Bone marrow (tissue), 2 donors: Measurements from ENCODE around the gene BAHCC1.

ENCODE experiments used
- DNase-seq, 2 donors: peaks; one replicate each; lab custom pipeline; 2025; lab: John Stamatoyannopoulos, UW

Gene BAHCC1

DNA sequence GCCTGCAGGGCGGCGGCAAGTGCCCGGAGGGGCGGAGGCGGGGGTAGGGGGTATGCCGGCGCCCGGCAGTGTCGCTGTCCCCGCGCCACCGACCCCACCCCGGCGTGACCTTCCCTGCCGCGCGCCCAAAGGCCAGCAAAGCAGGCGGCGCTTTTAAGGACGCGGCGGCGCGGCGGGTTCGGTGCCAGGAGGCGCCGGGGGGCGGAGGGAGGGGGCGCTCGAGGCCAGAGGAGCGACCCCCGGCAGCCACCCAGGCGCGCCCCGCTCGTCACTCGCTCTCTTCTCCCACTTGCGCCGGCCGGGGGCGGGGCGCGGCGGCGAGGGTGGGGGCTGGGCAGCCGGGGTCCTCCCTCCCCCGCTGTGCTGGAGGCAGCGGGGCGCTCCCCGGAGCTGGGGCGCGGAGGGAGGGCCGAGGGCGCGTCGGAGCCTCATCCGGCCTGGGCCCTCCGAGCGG, 8.6 kb upstream of the BAHCC1 start:
- no peak for DNase-seq

DNA sequence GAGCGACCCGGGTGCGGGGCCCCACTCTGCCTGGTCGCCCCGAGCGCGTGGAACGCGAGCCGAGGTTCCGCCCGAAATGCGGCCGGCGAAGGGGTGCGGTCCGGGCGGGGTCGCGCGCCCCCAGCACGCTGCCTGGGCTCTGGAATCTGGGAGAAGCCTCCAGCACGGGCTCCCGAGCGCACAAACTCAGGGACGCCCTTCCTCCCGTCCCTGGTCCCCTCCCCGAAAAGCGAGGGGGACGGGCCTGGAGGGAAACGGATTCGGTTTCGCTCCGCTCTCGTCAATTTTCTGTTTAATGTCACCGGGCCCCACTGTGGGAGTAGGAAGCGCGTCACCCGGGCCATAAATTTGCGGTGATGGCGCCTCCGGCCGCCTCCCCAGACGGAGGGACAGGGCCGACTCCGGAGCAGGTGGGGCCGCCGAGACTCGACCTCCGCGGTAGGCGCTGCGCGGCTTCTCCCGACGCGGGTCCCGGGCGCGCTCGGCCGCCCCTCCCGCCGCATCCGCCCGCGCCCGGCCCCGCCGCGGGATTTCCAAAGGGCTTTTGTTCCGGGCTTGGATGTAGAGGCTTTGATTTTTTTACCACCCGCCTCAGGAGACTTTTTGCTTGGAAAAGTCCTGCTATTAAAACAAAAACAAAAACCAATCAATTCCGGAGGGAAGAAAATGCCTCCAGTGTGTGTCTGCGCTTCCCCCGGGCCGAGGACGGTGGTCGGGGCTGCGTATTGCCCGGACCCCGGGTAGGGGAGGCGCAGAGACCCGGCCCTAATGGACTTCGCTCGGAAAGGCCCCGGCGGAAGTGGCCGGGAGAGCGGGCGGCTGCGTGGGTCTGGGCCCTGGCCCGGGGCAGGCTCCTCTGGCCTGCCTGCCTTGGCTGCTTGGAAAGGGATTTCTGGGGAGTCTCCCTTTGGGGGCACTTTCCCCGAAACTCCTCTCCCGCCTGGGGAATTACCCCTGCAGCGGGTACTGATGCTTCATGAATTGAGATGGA, 7.9 kb upstream of the BAHCC1 start:
- peak; percentile 18 to 49 for DNase-seq

DNA sequence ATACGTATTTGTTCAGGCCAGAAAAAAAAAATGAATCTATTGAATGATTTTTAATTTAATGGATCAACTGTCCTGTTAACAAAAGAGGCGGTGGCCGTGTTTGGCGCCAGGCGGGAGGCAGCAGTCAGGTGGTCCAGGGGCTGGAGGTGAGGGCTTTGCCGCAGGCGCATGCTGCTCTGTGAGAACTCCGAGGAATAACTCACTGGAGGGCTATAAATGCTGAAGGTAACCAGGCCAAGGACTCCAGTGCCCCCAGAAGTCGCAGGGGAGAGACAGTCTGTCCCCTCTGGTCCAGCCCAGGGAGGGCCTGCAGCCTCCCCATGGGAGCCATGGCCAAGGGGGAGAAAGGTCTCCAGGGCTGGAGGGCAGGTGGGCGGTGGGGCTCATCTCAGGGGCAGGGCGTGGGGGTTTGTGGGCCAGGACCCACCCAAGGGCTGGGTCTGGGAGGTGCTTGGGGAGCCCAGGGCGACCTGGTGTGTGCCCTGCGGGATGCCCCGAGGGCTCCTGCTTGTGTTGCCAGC, 7.1 kb upstream of the BAHCC1 start:
- DNase-seq: no peak

DNA sequence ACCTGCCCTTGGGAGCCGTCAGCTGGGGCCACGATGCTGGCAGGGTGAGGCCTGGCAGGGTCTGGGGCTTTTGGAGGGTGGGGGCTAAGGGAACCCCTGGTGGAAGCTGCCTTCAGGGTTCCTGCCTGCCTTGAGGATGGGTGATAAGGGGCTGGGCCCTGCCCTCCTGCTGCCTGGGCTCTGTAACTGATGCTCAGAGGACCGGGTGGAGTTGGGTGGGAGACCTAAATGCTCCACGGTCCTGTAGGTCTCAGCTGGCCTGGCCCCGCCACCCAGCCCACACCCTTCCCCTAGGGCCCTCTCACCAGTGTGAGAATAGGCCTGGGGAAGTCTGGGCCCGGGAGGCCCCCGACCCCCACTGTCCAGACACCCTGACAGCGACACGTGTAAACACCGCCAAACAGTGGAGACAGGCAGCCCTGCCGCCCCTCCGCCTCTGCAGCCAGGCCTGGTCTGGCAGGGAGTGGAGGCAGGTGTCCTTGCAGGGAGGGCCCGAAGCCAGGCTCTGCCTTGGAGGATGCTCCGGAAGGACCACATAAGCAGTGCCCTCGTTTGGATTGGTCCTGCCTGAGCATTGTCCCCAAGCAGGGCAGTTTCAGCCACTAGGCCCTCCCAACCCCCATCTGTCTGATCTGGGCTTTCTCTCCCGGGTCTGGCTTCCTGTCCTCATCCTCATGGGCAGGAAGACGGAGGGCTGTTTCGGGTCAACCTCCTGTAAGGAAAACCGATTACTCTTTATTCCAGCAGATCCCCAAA, 6.5 kb upstream of the BAHCC1 start:
- DNase-seq: no peak

DNA sequence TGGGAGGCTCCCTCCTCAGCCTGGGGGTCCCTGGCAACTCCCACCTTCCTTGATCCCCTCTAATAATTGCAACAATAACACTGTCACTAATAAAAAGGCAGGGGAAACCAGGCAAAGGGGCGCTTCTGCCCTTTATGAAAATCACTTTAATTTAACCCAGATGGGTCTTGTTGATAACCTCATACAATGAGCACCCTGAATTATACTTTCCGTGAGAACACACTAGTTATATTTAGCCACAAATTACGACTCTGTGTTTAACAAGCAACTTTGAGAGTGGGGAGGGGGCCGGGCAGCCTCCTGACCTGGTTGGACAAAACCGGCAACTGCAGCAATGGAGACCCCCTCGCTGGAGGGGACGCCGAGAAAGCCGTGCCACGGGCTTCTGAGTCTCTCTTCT, 5.7 kb upstream of the BAHCC1 start:
- DNase-seq: no peak

DNA sequence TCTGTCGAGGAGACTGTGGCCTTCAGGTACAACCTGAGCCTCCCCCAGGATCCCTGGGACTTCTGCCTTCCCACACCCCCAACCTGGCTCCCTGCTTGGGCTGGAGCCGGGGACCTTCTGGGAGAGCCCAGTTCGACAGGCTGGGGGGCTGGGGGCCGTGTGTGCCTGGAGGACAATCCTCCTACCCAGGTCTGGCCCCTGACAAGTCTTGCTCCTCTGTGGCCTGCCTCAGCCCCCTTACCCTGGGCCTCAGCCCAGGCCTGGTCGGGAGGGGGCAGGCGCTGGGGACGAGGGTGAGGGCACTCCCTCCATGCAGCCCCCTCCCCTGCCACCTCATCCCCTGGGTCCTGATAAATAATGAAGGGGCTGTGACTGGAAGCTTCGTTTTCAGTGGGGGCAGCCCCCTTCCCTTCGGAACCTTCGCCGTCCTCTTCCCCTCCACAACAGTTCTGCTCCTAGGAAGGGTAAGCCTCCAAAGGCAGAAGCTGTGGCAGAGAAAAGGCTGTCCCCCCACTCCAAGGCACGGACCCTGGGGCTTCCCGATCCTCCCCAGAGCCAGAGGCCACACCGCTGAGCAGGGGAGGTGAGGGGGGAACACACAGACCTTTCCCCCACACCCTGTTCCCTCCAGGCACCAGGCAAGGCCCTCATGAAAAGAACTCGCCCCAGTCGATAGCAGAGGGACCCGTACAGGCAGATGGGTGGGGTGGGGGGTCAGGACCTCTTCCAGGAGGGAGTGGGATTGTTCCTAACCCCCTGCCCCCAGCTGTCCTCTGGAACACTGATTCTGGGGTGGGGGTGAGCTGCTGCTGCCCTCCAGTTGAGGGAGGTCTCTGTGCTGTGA, 5.0 kb upstream of the BAHCC1 start:
- DNase-seq: no peak

DNA sequence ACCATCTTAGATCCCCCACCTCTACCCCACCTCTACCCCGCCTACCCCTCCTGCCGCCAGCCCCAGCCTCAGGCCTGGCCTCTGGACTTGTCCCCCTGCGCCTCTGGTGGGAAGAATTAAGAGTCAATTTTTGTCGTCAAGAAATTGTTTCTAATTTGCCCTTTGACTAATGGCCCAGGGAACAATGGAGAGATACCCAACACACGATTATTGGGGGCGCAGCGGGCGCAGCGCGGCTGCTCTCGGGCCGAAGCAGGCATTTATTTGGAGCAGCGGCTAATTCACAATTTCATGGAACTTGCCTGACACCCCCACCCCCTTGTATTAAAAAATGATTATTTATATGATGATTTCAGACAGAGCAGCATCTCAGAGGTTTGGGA, 4.4 kb upstream of the BAHCC1 start:
- DNase-seq: no peak

DNA sequence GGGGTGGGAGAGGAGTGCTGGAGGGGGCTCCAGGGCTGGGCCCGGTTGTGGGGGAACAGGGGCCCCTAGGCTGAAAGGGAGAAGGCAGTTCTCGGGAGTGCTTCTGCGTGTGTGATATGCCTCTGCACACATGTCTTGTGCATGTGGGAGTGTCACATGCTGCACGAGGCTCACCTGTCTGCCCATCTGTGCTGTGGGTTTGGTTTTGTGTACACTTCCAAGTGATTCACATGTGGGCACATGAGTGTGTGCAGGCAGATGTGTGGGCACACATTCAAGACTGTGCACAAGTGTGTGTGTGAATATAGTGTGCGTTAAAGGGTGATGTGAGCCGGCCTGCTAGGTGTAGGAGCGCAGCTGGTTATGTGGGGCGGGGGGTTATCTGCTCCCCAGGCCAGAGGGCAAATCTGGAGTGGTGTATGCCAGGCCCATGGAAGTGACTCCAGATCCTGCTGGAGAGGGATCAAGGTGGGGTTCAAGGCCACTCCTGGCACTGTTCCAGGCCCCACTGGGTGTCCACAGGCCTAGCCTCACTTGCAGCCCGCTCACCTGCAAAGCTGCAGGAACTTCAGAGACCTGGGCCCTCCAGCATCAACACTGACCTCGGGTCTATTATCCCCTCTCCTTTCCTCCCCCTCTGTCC, 3.8 kb upstream of the BAHCC1 start:
- DNase-seq: no peak

DNA sequence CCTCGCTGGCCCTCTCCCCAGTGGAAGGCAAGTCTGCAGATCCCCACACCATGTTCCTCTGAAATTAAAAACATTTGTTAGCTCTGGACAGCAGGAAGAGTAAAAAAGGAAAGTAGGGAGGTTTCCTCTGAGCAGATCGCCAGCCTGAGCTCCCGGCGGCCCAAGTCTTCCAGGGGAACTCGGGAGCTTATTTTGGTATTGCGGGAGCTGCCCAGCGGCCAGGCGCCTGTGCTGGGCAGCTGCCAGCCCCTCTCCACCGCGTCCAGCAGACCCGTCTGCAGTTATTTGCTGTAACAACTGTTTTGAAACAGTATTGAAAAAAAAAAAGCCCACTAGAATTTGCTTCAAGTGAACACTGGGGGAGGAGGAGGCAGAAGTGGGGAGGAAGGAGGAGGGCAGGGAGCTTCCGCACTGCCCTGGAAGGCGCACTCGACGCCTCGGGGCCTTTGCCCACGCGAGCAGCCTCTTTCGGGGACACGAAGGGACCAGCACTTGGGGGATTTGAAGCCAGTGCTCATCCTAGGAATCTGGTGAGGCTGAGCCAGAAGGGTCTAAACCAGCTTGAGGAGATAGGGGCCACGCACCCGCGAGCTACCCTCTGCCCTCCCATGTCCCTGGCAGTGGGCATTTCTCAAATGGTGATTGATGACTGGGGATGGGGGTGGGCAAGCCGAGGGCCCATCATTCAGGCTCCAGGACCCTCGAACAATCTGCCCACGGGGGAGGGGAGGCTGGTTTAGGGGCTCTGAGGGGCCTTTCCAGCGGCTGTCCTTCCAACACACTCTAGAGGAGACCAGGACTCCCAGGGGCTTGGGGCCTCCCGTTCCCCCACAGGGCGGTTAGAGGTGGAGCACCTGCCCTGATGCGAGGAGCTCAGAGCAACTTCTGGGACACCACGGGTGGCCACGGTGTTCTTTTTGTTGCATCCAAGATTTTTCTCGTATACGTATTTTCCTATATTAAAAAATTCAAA, 3.0 kb upstream of the BAHCC1 start:
- peak in 1 of 2 donors; percentile 28 for DNase-seq

DNA sequence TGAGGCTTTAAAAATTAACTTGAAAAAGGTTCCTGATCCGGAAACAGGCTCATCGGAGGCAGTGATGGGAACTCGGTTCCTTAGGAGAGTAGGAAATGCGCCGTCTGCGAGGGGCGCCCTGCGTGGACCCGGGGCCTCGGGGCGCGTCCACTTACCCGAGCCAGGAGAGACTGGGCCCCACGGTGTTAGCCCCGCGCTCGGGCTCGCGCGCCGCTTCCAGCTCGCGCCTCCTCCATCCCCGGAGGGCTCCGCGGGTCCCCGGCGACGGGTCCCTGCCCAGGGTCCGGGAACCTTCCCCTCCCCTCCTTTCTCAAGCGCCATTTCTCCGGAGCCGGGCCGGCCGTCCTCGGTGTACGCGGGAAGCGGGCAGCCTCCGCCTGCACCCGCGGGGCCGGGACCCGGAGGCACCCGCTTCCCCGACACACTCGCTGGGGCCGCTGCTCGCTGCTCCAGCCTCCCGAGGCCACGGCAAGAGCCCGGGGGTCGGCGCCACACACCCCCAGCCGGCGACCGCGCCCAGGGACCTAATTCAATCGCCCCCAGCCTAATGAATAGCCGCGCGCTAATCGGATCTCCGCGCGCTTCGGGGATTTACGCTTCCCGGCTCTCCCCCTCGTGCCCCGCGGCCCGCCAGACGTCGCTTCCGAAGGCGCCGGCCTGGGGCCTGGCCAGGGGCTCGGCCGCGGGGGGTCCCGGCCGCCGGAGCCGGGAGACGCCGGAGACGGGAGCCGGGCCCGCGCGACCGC, 2.2 kb upstream of the BAHCC1 start:
- peak in 1 of 2 donors; percentile 34 for DNase-seq

DNA sequence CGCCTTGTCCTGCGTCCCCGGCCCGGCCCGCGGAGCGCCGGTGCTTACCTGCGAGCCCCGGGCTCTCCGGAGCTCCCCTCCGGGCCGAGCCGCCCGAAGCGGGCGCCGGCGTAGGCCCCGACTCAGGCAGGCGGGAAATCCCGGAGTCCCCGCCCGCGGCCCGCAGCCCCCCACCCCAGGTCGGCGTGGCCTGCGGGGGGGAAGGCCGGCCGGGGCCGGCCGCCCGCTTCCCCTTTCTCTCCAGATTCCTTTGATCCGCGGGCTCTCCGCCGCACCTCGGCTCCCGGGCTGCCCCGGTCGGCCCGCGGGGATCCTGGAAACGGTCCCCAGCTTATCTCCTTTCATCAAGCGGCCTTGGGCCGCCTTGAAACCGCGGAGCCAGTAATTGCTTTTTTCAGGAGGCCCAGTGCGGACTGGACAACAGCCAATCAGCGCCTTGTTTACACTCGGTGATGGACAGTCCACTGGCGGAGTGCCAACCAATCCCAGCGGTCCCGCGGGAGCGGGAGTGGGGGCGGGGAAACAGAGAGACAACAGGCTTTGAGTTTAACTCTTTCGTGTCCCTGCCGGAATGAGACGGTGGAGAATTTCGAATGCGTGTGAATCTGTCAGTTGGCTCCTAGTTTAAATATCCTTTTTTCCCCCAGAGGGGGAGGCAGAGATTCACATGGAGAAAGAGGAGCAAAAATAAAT, 1.4 kb upstream of the BAHCC1 start:
- peak in 1 of 2 donors; percentile 97 for DNase-seq

DNA sequence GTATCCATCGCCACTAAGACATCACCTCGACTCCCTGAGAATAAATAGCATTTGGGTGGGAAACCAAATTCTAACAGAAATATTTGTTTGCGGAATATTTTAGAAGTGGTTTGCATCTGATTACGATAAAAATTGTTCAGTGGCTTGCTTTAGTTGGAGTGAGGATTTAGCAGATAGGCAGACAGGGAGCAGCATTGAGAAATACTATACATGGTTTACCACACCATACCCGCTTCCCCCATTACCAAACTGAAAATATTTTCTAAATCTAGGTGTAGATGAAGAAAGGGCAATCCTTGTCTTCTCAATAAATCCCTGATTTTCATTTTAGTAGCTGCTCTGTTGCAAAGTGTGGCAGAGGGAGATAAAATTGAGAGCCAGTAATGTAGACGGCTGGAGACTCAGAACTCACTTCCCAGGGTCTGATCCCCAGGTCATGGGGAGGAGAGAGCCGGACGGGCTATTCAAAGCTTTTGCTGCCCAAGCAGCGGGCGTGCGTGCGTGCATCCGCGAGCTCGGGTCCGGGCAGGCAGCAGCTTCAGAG, 808 bp upstream of the BAHCC1 start:
- DNase-seq: no peak

DNA sequence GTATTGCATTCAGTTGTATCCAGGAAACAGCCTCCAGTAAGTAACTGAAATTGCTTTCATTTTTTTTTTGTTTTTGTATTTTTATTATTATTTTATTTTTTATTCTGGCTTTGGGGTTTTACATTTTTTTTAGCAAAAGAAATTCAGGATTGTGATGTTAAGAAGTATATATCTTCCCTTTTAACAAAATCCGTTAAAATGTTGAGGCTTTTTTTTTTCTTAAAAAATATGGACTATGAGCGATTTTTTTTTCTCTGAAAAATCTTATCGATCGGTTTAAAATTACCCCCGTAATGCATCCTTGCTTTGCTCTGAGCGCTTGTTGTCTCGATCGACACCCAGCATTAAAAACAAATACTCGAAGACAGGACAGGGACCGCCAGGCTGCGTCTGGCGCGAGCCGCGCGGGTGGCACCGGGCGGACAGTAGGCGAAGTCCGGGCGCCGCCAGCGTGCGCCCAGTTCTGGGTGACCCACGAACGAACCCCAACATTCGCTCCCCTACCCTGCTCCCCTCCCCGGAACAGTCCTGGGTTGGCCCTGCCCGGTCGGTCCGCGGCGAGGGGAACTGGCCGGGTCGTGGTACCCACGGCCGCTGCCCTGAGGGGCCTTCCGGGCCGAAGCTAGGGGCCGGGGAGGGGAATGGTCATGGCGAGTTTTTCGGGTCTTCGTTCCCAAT, 482 bp downstream of the BAHCC1 start:
- DNase-seq: peak in 1 of 2 donors; percentile 62

DNA sequence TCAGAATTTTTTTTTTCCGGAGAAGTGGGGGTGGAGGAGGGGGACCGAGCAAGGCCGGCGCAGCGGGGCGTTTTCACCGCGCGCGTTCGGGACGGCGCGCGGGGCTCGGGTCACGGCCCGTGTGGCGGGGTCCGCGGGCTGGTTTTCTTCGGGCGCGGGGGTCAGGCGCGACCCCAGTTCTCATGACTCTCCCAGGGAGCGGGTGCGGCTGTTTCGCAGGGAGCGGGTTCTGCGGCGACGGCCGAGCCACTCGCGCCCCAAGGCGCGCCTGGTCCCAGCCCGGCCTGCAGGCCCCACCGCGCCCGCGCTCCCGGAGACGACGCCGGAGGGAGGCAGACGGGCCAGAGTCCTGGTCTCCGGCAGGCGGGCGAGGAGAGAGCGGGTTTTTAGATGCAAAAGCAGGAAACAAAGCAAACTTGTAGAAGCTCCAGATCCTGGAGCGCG, 1.0 kb downstream of the BAHCC1 start:
- DNase-seq: peak in 1 of 2 donors; percentile 74

DNA sequence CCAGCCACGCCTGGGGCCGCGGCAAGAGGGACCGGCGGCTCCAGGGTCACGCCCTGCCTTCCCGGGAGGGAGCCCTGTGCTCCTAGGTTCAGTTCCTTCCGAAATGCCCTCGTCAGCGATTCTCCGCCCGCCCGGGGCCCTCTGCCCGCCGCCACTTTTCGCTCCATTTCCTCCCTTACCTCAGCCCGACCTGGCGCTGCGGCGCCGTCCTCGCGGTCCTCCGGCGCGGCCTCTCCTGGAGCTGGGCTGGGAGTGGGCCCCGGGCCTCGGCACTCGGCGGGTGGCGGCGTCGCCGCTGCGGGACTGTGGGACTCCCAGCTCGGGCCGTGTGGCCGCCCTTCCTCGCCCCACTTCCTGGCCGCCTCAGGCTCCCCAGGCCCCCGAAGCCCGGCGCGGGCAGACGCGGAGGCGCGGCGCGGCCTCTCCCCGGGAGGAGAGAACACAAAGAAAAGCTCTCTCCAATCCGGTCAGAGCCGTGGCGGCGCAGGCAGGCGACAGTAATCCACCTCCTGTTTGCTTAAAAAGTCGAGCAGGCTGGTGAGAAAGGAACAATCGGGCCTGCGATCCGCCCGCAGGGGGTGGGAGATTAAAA, 1.6 kb downstream of the BAHCC1 start:
- DNase-seq: peak in 1 of 2 donors; percentile 80

DNA sequence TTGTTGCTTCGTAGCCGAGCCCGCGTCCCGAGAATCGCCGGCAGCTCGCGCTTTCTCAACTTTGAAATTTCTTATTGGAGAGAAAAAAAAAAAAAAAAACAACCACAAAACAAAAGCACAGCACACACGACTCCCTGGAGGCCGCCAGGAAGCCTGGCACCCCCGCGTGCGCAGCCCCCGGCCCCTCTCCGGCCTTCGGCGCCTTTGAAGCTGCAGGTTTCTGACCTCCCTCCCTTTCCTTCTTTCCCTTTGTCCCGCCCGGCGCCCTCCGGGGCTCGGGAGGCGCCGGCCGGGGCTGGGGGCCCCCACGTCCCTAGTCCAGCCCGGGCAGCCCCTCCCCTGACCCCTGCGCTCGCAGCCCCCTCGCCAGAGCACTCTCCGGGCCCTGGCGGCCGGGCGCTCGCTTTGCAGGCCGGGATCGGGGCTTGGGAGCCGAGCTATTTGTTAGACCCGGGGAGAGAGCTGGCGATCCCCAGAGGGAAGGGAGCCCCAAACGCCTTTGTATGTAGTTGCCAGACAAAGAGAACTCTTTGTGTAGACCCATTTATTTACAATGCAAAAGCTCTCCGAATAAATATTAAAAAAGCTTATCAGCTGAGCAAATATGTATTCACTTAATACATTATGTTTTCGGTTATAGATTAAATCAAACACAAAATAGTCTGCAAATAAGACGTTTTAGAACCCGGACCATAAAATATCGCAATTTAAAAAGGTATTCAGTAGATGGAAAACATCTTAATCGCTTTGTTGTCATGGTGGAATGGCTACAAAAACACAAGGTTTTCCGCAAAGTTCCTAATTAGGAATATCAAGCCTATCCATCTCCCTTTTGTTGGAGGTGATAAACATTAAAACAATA, 2.3 kb downstream of the BAHCC1 start:
- DNase-seq: peak in 1 of 2 donors; percentile 69
